LNCAP (cell line): ENCODE data around the gene FRMPD1.

Source experiments
- CTCF ChIP-seq: fragments of 450-650 bp; IDR thresholded peaks from 2 replicates; pipeline ENCODE4 v1.5.1; 2017; ENCODE audit warnings: mild to moderate bottlenecking

The FRMPD1 gene

GRCh38 chr9:37650299-37650872 lies 368 bp upstream of the FRMPD1 start:
- TF ChIP-seq CTCF, result peak; percentile 45

GRCh38 chr9:37652261-37652660 lies 1.5 kb downstream of the FRMPD1 start:
- TF ChIP-seq CTCF, result no peak

- no peak for TF ChIP-seq CTCF
These were observed 2.6 kb downstream of the FRMPD1 start for GRCh38 chr9:37653385-37653784.

GRCh38 chr9:37656936-37657335 lies 6.2 kb downstream of the FRMPD1 start:
- TF ChIP-seq CTCF, result no peak

GRCh38 chr9:37660691-37661090 lies 9.9 kb downstream of the FRMPD1 start:
- no peak for TF ChIP-seq CTCF

- no peak for TF ChIP-seq CTCF
These were observed 13.2 kb downstream of the FRMPD1 start for GRCh38 chr9:37663926-37664325.

- no peak for TF ChIP-seq CTCF
These were observed 17.0 kb downstream of the FRMPD1 start for GRCh38 chr9:37667706-37668105.

- TF ChIP-seq CTCF, result no peak
These were observed 17.4 kb downstream of the FRMPD1 start for GRCh38 chr9:37668116-37668601.
